ENCODE results near the gene SENP3. TPM values are rescaled to one million over a fixed set of nuclear protein-coding genes. Genes with fewer than 3 reads are reported as not detected.

SENP3 gene
- total RNA-seq, 1 experiment from 2014 or later, result 92.2 TPM

DNA sequence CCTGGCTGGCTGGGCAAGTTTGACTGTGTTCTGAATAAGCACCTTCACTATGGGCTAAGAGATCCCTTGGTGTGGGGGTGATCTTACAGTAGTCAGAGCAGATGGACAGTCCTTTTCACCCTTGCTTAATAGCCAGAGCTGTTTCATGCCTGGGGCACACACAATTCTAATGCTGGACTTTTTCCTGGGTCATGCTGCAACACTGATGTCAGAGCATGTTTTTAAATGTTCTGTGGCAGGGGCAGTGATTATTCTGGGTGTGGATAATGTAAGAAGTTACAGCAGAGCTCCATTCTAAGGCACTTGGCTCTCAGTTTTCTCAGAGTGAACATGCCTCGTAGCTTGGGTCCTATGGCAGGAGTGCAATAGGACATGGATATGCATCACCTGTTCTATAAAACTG, 13.8 kb downstream of the SENP3 start:
- DNase-seq (ENCODE audit: extremely low read depth, low read depth), result no peak

DNA sequence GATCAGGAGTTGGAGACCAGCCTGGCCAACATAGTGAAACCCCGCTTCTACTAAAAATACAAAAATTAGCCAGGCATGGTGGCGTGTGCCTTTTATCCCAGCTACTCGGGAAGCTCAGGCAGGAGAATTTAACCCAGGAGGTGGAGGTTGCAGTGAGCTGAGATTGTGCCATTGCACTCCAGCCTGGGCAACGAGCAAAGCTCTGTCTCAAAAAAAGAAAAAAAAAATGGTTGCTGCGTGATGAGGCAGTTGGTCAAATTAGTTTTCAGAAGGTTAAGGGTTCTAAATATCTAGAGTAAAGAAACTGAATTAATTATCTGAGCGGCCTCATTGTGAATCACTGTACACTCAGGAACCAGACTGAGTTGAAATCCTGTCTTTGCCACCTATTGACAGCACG, 14.2 kb downstream of the SENP3 start:
- DNase-seq (ENCODE audit: extremely low read depth, low read depth), result no peak

GRCh38 chr17:7576432-7576937, 14.8 kb downstream of the SENP3 start:
- DNase-seq (ENCODE audit: extremely low read depth, low read depth), result no peak

- DNase-seq (ENCODE audit: extremely low read depth, low read depth), result no peak
Observed at GRCh38 chr17:7577327-7578199, 15.8 kb downstream of the SENP3 start.

GRCh38 chr17:7579001-7579833, 17.5 kb downstream of the SENP3 start, which contains the start of gene CD68:
Gene CD68 (plus strand): TSS chr17:7579638. CDS start chr17:7579678, 40 bp downstream.
- DNase-seq (ENCODE audit: extremely low read depth, low read depth), result peak; percentile 93

- DNase-seq (ENCODE audit: extremely low read depth, low read depth), result no peak
Observed at GRCh38 chr17:7579834-7580603, 18.3 kb downstream of the SENP3 start.

DNA sequence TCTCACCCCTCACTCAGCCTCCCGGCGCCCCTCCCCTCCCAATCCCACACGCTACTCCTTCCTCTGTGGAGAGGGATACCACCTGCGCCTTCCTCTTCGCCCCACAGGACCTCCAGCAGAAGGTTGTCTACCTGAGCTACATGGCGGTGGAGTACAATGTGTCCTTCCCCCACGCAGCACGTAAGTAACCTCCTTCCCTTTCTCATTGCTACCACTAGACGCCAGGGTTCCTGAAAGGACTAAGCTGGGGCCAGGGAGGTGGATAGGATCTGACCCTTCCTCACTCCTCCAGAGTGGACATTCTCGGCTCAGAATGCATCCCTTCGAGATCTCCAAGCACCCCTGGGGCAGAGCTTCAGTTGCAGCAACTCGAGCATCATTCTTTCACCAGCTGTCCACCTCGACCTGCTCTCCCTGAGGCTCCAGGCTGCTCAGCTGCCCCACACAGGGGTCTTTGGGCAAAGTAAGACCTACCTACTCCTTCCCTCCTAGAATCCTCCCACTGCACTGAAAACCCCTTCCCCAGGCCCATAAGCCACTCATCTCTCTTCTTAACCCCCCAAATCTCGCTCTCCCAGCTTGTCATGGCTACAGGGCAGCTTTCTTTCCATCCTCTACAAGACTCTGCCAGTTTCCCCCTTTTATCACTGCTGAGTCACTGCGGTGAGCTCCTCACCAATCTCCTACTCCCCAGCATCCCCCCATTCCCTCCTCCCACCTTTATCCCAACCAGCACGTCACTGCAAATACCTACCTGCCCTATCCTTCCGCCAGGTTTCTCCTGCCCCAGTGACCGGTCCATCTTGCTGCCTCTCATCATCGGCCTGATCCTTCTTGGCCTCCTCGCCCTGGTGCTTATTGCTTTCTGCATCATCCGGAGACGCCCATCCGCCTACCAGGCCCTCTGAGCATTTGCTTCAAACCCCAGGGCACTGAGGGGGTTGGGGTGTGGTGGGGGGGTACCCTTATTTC, 19.2 kb downstream of the SENP3 start:
- DNase-seq (ENCODE audit: extremely low read depth, low read depth), result no peak

- DNase-seq (ENCODE audit: extremely low read depth, low read depth), result no peak
Observed at GRCh38 chr17:7582396-7583252, 20.9 kb downstream of the SENP3 start.

- DNase-seq (ENCODE audit: extremely low read depth, low read depth), result peak; percentile 94
Observed at GRCh38 chr17:7583253-7584109, 21.8 kb downstream of the SENP3 start, which contains the start of gene MPDU1. Gene MPDU1 (plus strand): TSS chr17:7583852. CDS start chr17:7583863, 11 bp downstream.

GRCh38 chr17:7586673-7587419, 25.1 kb downstream of the SENP3 start:
- peak; percentile 58 for DNase-seq (ENCODE audit: extremely low read depth, low read depth)

DNA sequence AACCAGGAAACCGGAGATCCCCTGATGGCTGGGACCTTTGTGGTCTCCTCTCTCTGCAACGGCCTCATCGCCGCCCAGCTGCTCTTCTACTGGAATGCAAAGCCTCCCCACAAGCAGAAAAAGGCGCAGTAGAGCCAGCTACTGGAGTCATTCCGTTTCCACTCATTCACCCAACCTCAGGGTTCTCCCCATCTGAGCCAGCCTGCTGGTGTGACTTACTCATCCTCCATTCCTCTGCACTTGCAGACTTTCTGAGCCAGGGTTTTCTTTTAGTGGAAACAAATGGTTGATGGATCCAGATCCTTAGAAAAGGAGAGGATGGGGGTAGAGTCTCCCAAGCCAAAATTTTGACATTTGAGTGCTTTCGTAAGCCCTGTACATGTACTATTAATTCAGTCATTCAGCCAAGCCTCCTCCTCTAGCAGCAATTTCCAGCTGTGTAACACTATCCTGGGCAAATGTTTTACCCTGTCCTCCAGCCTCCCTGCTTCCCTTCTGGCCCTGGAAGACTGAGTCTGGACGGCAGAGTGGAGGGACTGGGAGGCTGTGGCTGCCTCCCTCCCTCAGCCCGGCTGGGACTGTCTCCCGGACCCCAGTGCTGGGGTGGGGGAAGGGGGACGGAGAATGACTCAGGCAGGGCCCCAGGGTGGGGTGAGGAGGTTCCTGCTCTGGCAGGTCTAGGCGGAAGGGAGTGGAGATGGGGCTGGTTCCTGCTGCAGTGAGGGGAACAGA, 25.9 kb downstream of the SENP3 start:
- no peak for DNase-seq (ENCODE audit: extremely low read depth, low read depth)

DNA sequence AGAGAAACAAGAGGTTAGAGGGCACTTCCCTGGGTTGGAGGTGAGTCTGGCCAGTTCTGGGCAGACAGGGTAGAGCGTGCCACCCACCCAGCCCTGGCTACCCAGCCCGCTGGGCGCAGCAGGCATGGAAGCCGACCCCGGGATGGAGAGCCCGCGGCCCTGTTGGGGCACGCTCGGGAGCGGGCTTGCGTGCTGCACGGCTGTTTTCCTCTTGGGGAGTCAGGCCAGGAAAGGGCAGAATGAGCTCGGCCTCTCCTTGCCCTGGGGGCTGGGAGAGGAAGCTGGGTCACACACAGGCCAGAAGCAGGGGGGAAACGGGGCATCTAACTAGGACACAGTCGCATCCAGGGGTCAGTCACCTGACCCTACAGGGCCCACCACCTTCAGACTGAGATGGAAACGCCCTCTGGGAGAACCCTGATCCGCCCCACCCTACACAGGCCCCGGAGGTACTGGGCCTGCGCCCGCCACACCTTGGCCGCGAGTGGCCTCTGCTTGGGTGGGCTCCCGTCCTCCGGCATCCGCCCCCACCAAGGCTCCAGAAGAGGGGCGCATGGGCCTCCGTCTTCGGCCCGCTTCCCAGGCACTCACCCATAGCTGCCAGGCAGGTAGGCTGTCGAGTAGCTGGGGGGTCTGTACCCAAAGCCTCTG, 27.0 kb downstream of the SENP3 start:
- DNase-seq (ENCODE audit: extremely low read depth, low read depth), result no peak

GRCh38 chr17:7589204-7589868, 27.6 kb downstream of the SENP3 start:
- DNase-seq (ENCODE audit: extremely low read depth, low read depth), result peak; percentile 81

GRCh38 chr17:7589891-7590691, 28.4 kb downstream of the SENP3 start, which contains the start of gene SOX15:
Gene SOX15 (minus strand): TSS chr17:7590094. CDS start chr17:7589676, 418 bp downstream.
- DNase-seq (ENCODE audit: extremely low read depth, low read depth), result no peak
